Inferior parietal cortex (tissue), 1 donor: ENCODE data around the gene STAC.
"Not testable (repeated sequence)": the region's sequence is repeated elsewhere in the genome, so short reads cannot be mapped to it uniquely, and the experiment has no call there.

Experiments used
- DNase-seq: peaks from one replicate; pipeline ENCODE4 v3.0.0-alpha.2; 2016; ENCODE audit errors: extremely low spot score

STAC gene

DNA sequence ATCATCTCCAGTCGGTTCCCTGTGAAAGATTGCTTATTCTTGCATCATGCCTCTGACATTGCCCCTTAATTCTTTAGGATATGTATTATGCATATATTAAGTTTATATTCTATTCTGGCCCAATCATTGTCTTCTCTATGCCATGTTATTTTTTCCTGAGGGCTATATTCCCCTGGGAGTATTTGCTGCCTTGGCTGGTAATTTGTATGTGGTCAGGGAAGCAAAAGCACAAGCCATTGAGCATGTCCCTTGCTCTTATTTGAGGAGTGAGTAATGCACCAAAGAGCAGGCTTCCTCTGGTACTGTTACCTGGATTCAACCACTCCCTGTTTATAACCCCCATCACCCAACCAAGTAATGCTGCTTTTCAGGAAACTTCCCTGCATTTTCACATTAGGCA lies 36.3 kb downstream of the STAC start:
- no peak for DNase-seq

DNA sequence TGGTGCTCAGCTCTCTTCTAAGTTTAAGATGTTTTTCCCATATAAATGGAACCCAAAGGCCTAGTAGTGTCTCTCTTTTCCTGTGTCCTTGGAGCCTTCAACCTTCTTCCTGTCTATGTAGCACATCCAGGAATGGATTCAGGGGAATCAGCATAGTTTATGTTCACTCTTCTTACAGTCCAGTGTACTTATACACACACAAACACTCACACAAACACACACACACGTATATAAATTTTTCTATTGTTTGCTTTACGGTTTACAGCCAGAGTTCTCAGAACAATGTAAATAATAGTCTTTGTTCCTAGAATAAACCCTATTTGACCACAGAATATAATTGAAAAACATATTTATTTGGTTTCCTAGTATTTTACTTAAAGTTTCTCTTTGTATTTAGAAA lies 36.9 kb downstream of the STAC start:
- DNase-seq = no peak

DNA sequence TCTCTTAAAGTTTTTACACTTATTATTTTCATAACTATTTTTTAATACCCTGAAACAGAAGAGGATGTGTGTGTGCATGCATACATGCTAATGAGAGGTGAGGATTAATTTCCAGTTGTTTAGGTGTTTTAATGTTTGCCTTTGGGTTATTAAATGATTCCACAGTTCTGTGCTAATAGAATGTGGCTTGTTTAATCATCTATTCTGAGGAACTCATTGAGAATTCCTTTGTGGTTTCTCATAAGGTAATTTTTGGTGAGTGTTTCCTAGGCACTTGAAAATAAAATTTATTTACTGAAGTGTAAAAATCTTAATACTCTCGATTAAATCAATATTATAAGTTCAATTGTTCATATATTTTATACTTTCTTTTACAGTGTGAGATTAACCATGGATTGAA lies 38.0 kb downstream of the STAC start:
- no peak for DNase-seq

DNA sequence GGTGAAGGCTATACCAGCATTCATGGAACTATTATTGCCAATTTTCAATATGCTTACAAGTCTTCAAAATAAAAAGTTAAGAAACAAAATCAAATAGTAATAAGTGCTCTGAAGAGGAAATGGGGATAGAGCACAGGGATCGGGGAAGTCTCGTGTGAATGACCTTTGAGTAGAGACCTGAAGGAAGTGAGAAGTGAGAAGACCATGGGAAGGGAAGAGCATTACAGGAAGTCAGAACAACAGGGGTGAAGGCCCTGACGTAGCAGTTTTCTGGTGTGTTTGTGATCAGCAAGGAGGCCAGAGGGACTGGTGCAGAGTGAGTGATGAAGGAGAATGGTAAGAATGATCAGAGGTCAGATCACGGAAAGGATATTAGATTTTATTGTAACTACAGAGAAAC lies 48.1 kb downstream of the STAC start:
- DNase-seq = no peak

DNA sequence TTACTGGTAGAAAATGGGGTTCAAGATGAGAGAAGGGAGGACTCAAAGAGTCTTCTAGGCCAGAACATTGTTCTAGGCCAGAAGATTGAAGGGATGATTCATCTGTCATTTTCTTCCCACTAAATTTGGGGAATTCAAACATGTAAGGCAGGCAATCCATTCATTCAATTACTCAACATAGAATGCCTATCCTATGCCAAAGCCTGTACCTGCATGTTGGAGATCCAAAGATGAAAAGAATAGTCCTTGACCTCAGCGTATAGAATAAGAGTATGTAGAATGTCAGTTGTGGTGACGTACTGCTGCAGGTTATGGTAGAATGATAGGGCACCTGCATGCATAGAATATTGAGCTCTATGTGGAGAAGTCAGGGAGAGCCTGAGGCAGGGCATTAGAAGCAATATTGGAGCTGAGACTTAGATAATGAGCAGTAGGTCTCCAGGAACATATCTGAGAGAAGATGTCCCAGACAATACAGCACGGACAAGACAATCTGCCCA lies 49.7 kb downstream of the STAC start:
- no peak for DNase-seq

DNA sequence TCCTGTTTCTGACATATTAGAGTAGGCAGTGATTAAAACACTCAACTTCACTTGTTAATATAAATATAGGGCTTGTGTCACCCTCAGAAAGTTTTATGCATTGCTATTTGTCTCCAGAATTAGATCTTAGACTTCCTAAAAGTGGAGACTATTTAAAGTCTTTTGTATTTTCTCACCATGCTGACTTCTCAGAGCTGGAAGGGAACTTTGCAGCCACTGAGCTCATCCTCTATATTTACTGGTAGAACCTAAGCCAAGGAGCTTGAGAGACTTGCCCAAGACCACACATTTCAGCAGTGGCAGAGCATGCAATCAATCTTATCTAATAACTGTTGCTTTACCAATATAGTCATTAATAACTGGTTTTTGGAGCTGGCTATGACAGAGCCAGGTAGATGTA lies 53.2 kb downstream of the STAC start:
- no peak for DNase-seq

DNA sequence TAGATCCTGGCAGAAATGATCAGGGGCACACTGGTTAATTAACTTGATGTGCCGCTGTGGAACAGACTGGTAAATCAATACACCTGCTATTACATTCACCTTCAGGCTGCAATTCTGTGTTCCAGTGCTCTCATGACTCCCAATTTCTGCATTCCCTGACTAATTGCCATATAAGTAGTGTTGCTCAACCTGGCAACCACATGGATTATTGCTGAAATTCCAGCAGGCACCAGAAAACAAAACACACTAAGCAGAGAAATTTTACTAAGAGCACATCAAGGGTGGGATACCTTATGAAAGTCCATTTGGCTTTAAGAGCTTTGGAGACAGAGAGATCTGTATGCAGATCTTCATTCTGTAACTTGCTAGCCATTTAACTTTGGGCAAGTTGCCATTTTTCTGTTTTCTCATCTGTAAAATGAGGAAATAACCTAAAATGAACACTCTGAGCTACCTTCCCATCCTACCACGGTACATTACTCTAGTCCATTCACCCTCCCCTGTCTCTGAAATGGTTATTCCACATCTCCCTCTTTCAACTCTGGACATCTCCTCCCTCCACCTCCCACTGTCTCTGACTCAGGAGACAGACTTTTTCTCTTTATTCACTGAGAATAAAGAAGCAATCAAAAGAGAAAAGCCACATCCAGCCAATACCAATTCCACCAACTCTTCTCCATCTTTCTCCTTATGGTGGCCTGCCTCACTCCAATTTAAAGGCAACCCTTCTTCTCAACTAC lies 54.6 kb downstream of the STAC start:
- no peak for DNase-seq

DNA sequence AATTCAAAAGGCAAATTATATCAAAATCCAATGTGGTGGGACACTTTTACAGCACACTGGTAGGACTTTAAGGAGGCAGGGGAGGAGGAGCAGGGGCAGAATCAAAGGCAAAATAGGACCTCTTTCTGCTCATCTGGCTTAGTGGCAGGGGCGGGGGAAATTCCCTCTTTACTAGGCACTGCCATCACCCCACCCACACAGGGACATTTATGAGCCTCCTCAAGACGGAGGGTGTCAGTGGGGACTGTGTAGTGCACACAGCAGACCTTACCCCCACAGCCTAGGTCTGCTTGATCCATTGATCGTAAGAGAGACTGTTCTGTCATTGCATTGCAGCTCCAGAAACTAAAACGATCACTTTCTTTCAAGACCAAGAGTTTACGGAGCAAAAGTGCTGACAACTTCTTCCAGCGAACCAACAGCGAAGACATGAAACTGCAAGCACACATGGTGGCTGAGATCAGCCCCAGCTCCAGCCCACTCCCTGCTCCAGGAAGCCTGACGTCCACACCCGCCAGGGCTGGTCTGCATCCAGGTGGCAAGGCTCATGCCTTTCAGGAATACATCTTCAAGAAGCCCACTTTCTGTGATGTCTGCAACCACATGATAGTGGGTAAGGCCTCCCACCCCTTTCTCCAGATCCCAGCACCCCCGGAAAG lies 62.9 kb downstream of the STAC start:
- no peak for DNase-seq

DNA sequence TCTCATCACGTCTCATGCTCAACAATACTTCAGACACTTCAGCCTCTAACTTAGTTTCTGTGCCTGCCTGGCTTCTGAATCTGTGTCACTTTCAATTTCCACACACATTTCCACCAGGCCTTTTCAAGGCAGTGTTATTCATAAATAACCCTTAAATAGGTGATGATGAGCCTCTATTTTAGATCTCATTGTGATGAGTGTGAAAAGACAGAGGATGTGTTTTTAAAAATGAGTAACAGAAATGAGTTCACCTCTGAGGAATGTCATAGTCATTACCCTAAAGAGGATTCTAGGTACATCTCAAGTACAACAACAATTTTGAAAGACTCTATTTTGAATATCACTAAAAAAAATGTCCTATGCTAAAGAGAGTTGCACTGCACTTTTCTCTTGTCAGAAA lies 64.6 kb downstream of the STAC start:
- no peak for DNase-seq

DNA sequence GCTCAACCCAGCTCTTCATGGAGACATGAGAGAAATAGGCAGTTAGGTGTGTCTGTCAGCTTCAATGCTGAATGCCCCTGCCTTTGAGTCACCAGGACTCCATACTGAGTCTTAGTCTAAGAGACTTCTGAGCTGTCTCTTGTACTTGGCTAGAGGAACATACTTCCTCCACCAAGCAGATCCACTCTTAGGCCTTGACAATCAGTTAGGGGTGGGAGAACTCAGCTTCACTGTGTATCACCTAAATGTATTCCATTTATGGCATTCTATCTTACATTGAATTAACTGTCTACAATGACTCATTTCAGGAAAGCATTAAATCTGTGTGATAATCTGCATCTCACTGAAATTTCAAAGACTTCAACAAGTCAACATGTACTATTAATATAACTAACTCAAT lies 66.0 kb downstream of the STAC start:
- DNase-seq = no peak

DNA sequence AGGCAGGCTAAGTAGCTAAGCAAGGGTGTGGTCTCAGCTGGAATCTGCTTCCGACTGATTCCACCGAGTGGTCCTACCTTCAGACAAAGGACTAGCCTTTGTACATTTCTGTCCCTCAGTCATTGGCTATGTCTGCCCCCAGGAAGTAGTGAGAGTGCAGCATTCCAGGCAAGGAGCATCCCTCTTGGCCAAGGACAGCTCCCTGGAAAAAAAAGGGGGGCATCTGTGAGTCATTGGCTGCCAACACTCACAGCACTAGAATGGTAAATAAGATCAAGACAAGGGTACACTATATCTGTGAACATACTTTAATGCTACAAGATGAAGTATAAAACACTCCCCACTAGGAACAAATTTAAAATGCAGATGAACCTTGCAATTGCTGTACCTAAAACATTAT lies 66.8 kb downstream of the STAC start:
- no peak for DNase-seq

DNA sequence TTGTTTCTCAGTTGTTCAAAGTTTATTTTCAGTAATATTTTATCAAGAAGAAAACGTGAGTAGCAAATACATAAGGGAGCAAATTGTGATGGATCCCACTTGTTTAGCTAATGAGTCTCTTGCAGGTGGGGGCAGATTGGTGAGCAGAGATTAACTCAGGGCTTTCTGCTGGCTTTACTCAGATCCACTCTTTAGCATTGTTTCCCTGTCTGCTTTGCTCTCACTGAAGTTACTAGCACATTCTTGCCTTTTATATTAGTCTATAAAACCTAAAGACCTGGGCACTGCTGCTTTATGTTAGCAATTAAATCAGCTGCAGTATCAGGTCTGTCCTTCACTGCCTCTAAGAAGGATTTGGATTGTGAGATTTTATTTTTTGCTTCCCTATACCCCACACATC lies 71.5 kb downstream of the STAC start:
- DNase-seq = no peak

DNA sequence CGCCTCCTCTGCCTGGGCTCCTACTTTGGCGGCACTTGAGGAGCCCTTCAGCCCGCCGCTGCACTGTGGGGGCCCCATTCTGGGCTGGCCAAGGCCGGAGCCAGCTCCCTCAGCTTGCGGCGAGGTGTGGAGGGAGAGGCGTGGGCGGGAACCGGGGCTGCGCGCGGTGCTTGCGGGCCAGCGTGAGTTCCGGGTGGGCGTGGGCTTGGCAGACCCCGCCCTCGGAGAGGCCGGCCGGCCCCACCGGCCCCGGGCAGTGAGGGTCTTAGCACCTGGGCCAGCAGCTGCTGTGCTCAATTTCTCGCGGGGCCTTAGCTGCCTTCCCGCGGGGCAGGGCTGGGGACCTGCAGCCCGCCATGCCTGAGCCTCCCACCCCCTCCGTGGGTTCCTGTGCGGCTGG lies 72.9 kb downstream of the STAC start:
- not testable (repeated sequence) for DNase-seq

DNA sequence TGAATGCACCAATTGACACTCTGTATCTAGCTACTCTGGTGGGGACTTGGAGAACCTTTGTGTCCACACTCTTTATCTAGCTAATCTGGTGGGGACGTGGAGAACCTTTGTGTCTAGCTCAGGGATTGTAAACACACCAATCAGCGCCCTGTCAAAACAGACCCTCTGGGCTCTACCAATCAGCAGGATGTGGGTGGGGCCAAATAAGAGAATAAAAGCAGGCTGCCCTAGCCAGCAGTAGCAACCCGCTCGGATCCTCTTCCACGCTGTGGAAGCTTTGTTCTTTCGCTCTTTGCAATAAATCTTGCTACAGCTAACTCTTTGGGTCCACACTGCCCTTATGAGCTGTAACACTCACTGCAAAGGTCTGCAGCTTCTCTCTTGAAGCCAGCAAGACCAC lies 73.6 kb downstream of the STAC start:
- DNase-seq = not testable (repeated sequence)

DNA sequence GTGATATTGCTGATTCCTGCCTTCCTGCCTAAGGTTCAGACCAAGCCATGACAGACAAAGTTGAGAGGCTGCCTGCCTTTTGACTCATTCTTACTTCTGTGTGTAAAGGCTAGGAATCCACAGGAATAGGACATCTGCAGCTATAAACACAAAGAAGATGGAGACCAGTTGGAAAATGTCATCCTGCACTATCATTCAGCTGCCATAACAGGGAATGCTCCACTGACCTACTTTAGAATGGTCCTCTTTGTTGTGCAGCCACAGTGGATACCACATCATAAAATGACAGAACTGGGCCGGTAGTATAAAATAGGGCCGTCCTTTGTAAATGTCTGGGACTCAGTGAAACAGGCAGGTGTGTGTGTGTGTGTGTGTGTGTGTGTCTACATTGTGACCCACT lies 75.1 kb downstream of the STAC start:
- DNase-seq = no peak

DNA sequence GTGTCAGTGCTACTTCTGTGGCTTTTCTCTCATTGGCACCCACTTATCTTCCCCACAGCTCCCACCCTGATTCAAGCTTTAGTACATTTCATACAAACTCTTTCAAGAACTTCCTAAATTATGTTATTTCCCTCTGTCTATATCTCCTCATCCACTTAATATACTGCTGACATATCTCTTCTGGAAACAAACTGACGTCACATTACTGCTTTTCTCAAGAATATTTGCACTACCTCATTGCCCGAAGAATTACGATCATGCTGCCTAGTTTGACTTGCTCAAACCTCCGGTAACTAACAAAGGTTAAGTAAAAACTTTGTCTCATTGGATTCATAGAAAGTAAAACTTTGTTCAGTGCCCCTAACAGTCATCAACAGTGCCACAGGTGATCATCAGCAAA lies 76.5 kb downstream of the STAC start:
- no peak for DNase-seq

DNA sequence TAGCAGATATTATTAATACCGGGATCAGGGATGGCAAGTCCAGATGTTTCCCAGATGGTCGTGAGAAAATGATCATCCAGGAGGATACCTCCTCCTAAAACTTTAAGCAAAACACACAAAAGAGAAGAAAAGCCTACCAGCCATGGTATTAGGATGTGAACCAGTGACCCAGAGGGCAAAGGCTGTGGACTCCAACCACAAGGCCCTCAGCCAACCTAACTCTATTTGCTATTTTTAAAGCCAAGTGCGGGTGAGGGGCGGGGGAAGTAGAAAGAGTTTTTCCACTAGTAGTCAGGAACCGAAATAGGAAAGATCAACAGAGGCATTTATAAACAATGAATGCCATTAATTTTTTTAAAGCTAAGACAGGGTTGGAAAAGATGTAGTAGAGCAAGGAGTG lies 77.4 kb downstream of the STAC start:
- no peak for DNase-seq

DNA sequence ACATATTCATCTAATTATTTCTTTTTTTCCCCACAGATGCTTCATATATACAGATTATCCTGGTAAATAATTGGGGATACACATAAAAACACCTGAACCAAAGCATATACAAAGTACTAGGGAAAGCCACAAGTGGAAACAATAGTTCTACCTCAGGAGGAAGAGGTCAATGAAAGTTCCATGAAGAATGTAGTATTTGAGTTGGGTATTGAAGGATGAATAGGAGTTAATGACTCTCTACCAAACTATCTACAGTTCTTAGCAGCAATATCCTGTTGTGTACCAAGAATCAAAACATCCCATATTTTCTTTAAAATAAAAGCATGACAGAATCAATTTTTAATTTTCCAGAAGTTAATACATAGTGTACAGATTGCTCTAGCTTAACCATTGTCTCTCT lies 78.9 kb downstream of the STAC start:
- no peak for DNase-seq

DNA sequence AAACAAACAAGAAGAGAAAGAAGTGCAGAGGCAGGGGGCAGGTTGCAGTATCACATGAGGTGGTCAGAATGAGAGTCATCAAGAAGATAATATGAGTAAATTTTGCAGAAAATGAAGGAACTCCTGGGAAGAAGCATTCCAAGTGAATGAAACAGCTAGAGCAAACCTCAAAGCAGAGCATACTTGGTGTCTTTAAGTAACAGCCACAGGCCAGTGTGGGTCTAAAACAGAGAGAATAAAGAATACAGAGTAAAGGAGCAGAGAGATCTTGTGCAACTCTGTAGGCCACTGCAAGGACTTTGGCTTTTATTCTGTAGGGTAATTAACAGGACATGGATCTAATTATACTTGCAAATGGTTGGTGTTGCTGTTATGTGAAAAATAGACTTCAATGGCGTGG lies 81.3 kb downstream of the STAC start:
- DNase-seq = no peak

DNA sequence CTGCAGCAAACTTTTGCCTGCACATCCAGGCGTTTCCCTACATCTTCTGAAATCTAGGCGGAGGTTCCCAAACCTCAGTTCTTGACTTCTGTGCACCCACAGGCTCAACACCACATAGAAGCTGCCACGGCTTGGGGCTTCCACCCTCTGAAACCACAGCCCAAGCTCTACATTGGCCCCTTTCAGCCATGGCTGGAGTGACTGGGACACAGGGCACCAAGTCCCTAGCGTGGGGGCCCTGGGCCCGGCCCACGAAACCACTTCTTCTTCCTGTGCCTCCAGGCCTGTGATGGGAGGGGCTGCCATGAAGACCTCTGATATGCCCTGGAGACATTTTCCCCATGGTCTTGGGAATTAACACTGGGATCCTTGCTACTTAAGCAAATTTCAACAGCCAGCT lies 91.7 kb downstream of the STAC start:
- not testable (repeated sequence) for DNase-seq

DNA sequence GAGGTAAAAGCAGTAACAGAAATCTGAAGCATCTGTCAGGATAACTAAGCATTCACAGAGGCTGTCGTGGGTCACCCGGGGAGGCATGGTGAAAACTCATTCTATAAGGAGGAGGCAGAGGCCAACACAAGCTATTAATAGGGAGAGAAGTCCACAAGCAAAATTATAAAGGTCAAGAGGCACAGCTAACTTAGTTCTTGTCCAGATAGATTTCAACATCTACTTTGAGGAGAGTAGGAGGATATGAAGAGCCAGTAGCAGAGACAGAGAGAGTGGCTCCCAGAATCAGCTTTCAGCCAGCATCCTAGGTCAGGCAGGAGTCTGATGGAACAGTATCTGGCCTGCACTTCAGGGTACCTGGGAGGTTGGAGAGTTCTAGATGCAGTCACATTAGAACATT lies 95.3 kb downstream of the STAC start:
- no peak for DNase-seq

DNA sequence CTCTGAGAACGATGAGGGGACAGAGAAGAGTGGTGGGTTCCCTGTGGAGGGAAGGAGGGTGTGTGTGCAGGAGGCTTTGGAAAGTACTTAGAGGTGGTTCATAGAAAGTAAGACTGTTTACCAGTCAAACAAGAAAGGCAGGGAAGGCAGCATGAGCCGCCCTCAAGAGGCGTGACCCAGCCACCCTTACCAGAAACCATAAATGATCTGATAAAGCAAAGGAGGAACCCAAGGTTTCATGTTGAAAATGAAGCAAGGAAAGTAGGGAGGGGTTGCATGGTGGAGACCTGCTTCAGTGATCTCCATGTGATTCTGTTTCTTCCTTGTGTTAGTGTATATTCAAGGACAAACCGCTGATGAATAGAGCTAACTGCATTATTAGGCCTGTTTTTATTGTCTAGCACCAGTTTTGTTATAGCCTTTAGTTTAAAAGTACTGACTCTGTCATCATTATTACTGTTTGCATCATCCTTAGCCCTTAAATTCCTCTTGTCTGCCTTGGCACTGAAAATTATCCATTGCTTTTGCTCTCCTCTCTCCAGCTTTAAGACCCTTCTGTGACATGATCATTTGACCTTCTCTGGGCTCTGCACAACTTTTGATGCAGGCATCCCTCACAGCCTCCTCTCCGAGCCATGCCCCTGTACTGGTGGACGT lies 96.1 kb downstream of the STAC start:
- DNase-seq = no peak

DNA sequence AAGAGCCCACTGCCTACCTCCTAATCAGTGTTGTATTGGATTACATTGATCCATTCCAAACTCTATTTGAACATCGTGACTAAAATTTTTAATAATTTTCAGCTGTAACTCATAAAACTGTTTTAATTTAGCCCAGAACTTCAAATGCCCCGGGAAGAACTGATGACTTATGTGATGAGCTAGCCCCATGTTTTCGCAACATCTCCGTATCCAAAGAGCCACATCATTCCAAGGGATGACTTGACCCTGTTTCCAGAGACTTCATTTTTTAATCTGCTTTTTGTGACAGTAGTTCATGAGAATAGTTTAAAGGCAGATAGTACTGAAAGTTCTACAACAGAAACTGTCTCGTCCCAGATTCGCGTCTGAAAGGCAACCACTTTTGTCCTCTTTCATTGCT lies 97.4 kb downstream of the STAC start:
- DNase-seq = no peak
